AG10803 (cell line): ENCODE measurements around the gene PYDC1.
"Not testable (repeated sequence)": the region's sequence is repeated elsewhere in the genome, so short reads cannot be mapped to it uniquely, and the experiment has no call there.

Experiments
- DNase-seq: peaks from one replicate; pipeline ENCODE4 v3.0.0; 2010; ENCODE audit warnings: low read depth
- H3K4me3 ChIP-seq: 2 replicates; pipeline ENCODE4 v1.5.1; 2011; ENCODE audit warnings: mild to moderate bottlenecking, low read length, control low read depth
- TF ChIP-seq, protein P1 (sequence below): conservative IDR thresholded peaks from 2 replicates; pipeline ENCODE4 v1.5.1; 2011; ENCODE audit warnings: mild to moderate bottlenecking, low read length, control low read depth, inconsistent platforms

PYDC1 gene

DNA sequence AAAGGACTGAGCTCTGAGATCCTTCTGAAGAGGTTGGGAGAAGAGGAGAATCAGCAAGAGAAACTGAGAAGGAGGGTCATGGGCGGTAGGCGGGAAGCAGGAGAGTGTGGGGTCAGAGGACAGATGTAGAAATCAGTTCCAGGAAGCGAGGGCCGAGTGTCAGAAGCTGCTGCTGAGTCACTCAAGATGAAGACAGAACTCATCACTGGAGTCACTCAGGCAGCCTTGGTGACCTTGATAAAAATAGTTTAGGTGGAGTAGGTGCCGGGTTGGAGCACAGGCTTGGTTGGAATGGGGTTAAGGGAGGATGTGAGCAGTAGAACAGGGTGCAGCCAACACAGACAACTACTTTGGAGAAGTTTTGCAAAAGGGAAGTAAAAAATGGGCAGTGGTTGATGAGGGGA, 36.7 kb upstream of the PYDC1 start:
- TF ChIP-seq, protein P1, sequence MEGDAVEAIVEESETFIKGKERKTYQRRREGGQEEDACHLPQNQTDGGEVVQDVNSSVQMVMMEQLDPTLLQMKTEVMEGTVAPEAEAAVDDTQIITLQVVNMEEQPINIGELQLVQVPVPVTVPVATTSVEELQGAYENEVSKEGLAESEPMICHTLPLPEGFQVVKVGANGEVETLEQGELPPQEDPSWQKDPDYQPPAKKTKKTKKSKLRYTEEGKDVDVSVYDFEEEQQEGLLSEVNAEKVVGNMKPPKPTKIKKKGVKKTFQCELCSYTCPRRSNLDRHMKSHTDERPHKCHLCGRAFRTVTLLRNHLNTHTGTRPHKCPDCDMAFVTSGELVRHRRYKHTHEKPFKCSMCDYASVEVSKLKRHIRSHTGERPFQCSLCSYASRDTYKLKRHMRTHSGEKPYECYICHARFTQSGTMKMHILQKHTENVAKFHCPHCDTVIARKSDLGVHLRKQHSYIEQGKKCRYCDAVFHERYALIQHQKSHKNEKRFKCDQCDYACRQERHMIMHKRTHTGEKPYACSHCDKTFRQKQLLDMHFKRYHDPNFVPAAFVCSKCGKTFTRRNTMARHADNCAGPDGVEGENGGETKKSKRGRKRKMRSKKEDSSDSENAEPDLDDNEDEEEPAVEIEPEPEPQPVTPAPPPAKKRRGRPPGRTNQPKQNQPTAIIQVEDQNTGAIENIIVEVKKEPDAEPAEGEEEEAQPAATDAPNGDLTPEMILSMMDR, result no peak
- DNase-seq, result no peak
- H3K4me3 ChIP-seq, result no peak overlapping the region

- no peak overlapping the region for H3K4me3 ChIP-seq
- no peak for DNase-seq
- TF ChIP-seq, protein P1, result no peak
Measured at GRCh38 chr16:31251435-31251834, 34.5 kb upstream of the PYDC1 start.

DNA sequence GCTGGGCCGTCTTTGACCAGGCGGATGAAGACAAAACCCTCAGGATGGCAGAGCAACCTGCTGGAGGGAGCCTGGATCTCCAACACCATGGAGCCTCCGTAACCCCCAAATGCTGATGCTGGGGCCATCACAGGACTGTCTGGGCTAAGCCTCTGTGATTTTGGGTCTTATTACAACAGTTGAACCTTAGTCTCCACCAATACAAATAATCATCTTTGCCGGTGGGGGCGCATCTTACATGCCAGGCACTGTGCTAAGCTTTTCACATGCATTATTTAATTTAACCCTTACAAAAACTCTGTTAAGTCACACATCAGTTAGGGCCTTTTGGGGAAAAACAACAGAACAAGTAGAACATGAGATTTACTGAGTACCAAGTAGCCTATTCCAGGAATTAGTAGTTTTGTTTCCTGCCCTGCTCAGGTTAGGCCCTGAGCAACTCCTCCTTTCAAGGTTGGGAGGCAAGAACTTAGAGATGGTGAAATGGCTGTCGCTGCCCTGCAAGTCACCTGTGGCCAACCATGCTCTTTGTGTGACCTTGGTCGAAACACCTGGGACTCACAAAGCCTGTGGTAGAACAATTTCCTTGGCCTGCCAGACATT, 33.9 kb upstream of the PYDC1 start:
- TF ChIP-seq, protein P1, result no peak
- DNase-seq, result no peak
- no peak overlapping the region for H3K4me3 ChIP-seq

DNA sequence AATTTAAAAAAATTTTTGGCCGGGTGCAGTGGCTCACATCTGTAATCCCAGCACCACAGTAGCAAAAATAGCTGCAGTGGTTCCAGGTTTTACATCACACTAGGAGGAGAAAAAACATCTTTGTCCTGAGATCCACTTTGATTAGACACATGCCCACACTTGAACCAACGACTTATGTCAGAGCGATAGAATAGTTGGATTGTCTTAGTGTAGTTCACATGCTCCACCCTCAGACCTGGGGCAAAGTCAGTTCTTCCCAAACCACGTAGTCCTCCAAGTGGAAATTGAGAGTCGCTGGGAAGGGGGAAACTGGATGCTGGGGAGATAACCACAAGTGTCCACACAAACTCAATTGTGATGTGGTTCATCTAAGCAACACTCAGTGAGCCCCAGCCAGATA, 31.4 kb upstream of the PYDC1 start:
- no peak for DNase-seq
- TF ChIP-seq, protein P1, result no peak
- no peak overlapping the region for H3K4me3 ChIP-seq

DNA sequence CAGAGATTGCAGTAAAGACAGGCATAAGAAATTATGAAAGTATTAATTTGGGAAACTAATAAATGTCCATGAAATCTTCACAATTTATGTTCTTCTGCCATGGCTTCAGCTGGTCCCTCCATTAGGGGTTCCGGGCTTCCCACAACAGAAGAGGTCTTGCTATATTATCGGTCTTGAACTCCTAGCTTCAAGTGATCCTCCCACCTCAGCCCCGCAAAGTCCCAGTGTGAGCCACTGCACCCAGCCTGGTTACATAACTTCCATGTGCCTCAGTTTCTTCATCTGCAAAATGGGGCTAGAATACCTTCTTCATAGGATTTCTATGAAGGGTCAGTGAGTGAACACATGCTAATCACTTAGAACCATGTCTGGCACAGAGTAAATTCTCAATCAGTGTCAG, 29.4 kb upstream of the PYDC1 start:
- H3K4me3 ChIP-seq, result no peak overlapping the region
- DNase-seq, result no peak
- TF ChIP-seq, protein P1, result no peak

- not testable (repeated sequence) for DNase-seq, H3K4me3 ChIP-seq
Measured at GRCh38 chr16:31245598-31245997, 28.7 kb upstream of the PYDC1 start.

- DNase-seq, result no peak
- no peak overlapping the region for H3K4me3 ChIP-seq
- TF ChIP-seq, protein P1, result no peak
Measured at GRCh38 chr16:31243734-31244670, 27.1 kb upstream of the PYDC1 start.
